Mesothelial cell of epicardium (in vitro differentiated cells): ENCODE data around the gene TRIM58. TPM values are rescaled to one million over a fixed set of nuclear protein-coding genes. Genes with fewer than 3 reads are reported as not detected.

ENCODE experiments used
- DNase-seq, 2 experiments: peaks; one replicate each; pipeline ENCODE4 v3.0.0; 2021; ENCODE audit warnings: low spot score in 2 of 2; ENCODE audit not compliant: unreplicated experiment in 2 of 2
- H3K27ac Mint-ChIP-seq: 2 replicates; pipeline ENCODE4 v1.8.0; 2021; ENCODE audit warnings: mixed read lengths
- H3K27me3 Mint-ChIP-seq: 2 replicates; pipeline ENCODE4 v1.8.0; 2021; ENCODE audit warnings: low read depth, mixed read lengths
- H3K36me3 Mint-ChIP-seq: 2 replicates; pipeline ENCODE4 v1.8.0; 2021; ENCODE audit warnings: mixed read lengths
- H3K4me1 Mint-ChIP-seq: 2 replicates; pipeline ENCODE4 v1.8.0; 2021; ENCODE audit warnings: mixed read lengths
- H3K4me3 Mint-ChIP-seq: 2 replicates; pipeline ENCODE4 v1.8.0; 2021; ENCODE audit warnings: mild to moderate bottlenecking, moderate library complexity, mixed read lengths
- H3K9me3 Mint-ChIP-seq: 2 replicates; pipeline ENCODE4 v1.8.0; 2021; ENCODE audit warnings: mixed read lengths
- CTCF ChIP-seq: fragments of 200-600 bp; sonication (generic); IDR thresholded peaks from one replicate; pipeline ENCODE4 v1.5.0; 2021; ENCODE audit warnings: antibody characterized with exemption; ENCODE audit not compliant: unreplicated experiment
- total RNA-seq: library from RNA; stranded (reverse); gene quantifications from 3 replicates; pipeline ENCODE4 v1.2.1, GENCODE V29; 2021

Gene TRIM58
- total RNA-seq, 1 donor from 2014 or later, result 1.2 TPM

GRCh38 chr1:247884797-247885413 lies 27.9 kb downstream of the TRIM58 start:
- no peak for TF ChIP-seq CTCF
- Mint-ChIP-seq H3K27me3 (no peaks in the 10 kb centered on the region), H3K4me3 (no peak overlapping the region), H3K27ac (no peak overlapping the region), H3K9me3 (peaks cover 3% of the 10 kb centered on the region), H3K36me3 (no peaks in the 10 kb centered on the region), H3K4me1 (no peaks in the 10 kb centered on the region)
- DNase-seq, result no peak

GRCh38 chr1:247895163-247895637 lies 38.2 kb downstream of the TRIM58 start, which contains the start of gene OR2W3:
OR2W3 (plus strand) TSS chr1:247895587; CDS start chr1:247895587, 0 bp downstream.
- no peak for DNase-seq
- no peaks in the 10 kb centered on the region for H3K4me1 Mint-ChIP-seq
- no peak within 1 kb of the TSS for H3K4me3 Mint-ChIP-seq
- H3K27me3 Mint-ChIP-seq, result no peaks in the 10 kb centered on the region
- H3K9me3 Mint-ChIP-seq, result peaks cover 22% of the 10 kb centered on the region
- TF ChIP-seq CTCF, result no peak
- no peaks in the 10 kb centered on the region for H3K36me3 Mint-ChIP-seq
- H3K27ac Mint-ChIP-seq, result no peak within 1 kb of the TSS

- TF ChIP-seq CTCF, result no peak
- H3K27ac Mint-ChIP-seq, result no peak overlapping the region
- H3K27me3 Mint-ChIP-seq, result no peaks in the 10 kb centered on the region
- H3K9me3 Mint-ChIP-seq, result peaks cover 22% of the 10 kb centered on the region
- no peak for DNase-seq
- no peaks in the 10 kb centered on the region for H3K4me1 Mint-ChIP-seq
- H3K4me3 Mint-ChIP-seq, result no peak overlapping the region
- H3K36me3 Mint-ChIP-seq, result no peaks in the 10 kb centered on the region
Measured at GRCh38 chr1:247895976-247896375, 39.0 kb downstream of the TRIM58 start.

GRCh38 chr1:247904122-247904521 lies 47.1 kb downstream of the TRIM58 start:
- Mint-ChIP-seq H3K27me3 (no peaks in the 10 kb centered on the region), H3K4me3 (no peak overlapping the region), H3K27ac (no peak overlapping the region), H3K36me3 (peaks cover 2% of the 10 kb centered on the region), H3K4me1 (no peaks in the 10 kb centered on the region), H3K9me3 (peaks cover 49% of the 10 kb centered on the region)
- TF ChIP-seq CTCF, result no peak
- DNase-seq, result no peak

GRCh38 chr1:247905181-247905580 lies 48.2 kb downstream of the TRIM58 start:
- no peak for TF ChIP-seq CTCF
- no peaks in the 10 kb centered on the region for H3K27me3 Mint-ChIP-seq
- H3K36me3 Mint-ChIP-seq, result peaks cover 2% of the 10 kb centered on the region
- H3K4me1 Mint-ChIP-seq, result no peaks in the 10 kb centered on the region
- no peak overlapping the region for H3K4me3 Mint-ChIP-seq
- DNase-seq, result no peak
- no peak overlapping the region for H3K27ac Mint-ChIP-seq
- peaks cover 47% of the 10 kb centered on the region for H3K9me3 Mint-ChIP-seq
